GM18508 (cell line): ENCODE results near the gene SMIM1.
"Not testable (repeated sequence)": the region's sequence is repeated elsewhere in the genome, so short reads cannot be mapped to it uniquely, and the experiment has no call there.

Experiments
- ATAC-seq: cut with Tn5 transposase; IDR thresholded peaks from one replicate; pipeline ENCODE4 v1.9.1; 2021; ENCODE audit warnings: moderate number of reproducible peaks; ENCODE audit not compliant: insufficient read depth, unreplicated experiment

SMIM1 gene

GRCh38 chr1:3789421-3790300 is 17.1 kb downstream of the SMIM1 start:
- no peak for ATAC-seq

- ATAC-seq: no peak
Observed at GRCh38 chr1:3790500-3790923, 18.0 kb downstream of the SMIM1 start.

GRCh38 chr1:3790952-3791351 is 18.4 kb downstream of the SMIM1 start:
- ATAC-seq: no peak

GRCh38 chr1:3795453-3796214 is 23.1 kb downstream of the SMIM1 start:
- ATAC-seq: no peak

GRCh38 chr1:3796215-3797061 is 23.9 kb downstream of the SMIM1 start, which contains the start of gene LRRC47:
Gene LRRC47 (minus strand): TSS chr1:3796498. CDS start chr1:3796476, 22 bp downstream.
- ATAC-seq: peak; percentile 63

GRCh38 chr1:3799976-3800685 is 27.6 kb downstream of the SMIM1 start:
- ATAC-seq: no peak

GRCh38 chr1:3800795-3801194 is 28.2 kb downstream of the SMIM1 start:
- not testable (repeated sequence) for ATAC-seq

- ATAC-seq: no peak
Observed at GRCh38 chr1:3803905-3804626, 31.5 kb downstream of the SMIM1 start.

GRCh38 chr1:3804627-3804944 is 32.0 kb downstream of the SMIM1 start:
- ATAC-seq: not testable (repeated sequence)

GRCh38 chr1:3805038-3805437 is 32.5 kb downstream of the SMIM1 start:
- ATAC-seq: no peak

GRCh38 chr1:3807769-3808168 is 35.2 kb downstream of the SMIM1 start:
- ATAC-seq: no peak

GRCh38 chr1:3809680-3810079 is 37.1 kb downstream of the SMIM1 start:
- no peak for ATAC-seq

GRCh38 chr1:3810149-3810761 is 37.7 kb downstream of the SMIM1 start:
- not testable (repeated sequence) for ATAC-seq

GRCh38 chr1:3811595-3811911 is 39.0 kb downstream of the SMIM1 start:
- ATAC-seq: no peak

- ATAC-seq: no peak
Observed at GRCh38 chr1:3814065-3814464, 41.5 kb downstream of the SMIM1 start.

GRCh38 chr1:3814771-3815561 is 42.4 kb downstream of the SMIM1 start:
- ATAC-seq: no peak

GRCh38 chr1:3816331-3817137 is 44.0 kb downstream of the SMIM1 start:
- no peak for ATAC-seq
